GM21825 (cell line): ENCODE data around the gene AQP5.

Experiments
- ATAC-seq: cut with Tn5 transposase; IDR thresholded peaks from one replicate; pipeline ENCODE4 v1.9.1; 2021; ENCODE audit warnings: mild to moderate bottlenecking, moderate library complexity; ENCODE audit not compliant: unreplicated experiment

The AQP5 gene

GRCh38 chr12:49949866-49950265 is 11.8 kb upstream of the AQP5 start:
- ATAC-seq: no peak

- ATAC-seq: no peak
These were observed 11.1 kb upstream of the AQP5 start, which contains the start of gene AQP2 for GRCh38 chr12:49950273-49951251. Gene AQP2, plus strand, starts transcription at chr12:49950737. Its CDS starts 94 bp downstream, at chr12:49950831.

- ATAC-seq: no peak
These were observed 10.0 kb upstream of the AQP5 start for GRCh38 chr12:49951411-49952240.

- no peak for ATAC-seq
These were observed 9.1 kb upstream of the AQP5 start for GRCh38 chr12:49952391-49953055.

DNA sequence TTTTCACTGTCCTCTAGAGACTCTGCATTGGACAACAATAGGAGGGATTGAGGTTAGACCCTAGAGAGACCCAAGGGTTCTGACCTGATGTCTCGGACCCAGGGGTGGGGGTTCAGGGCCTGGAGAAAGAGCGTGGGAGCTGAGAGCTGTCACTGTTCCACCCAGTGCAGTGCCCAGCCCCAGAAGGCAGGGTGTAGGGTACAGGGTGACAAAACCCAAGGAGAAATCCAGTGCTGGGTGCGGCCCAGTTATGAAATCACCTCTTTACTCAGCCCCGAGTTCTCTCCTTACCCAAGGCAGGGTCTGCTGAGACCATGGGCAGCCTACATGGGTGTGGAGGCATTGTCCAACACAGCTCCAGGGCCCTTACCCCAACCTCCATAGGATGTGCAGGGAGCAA is 8.5 kb upstream of the AQP5 start:
- no peak for ATAC-seq

DNA sequence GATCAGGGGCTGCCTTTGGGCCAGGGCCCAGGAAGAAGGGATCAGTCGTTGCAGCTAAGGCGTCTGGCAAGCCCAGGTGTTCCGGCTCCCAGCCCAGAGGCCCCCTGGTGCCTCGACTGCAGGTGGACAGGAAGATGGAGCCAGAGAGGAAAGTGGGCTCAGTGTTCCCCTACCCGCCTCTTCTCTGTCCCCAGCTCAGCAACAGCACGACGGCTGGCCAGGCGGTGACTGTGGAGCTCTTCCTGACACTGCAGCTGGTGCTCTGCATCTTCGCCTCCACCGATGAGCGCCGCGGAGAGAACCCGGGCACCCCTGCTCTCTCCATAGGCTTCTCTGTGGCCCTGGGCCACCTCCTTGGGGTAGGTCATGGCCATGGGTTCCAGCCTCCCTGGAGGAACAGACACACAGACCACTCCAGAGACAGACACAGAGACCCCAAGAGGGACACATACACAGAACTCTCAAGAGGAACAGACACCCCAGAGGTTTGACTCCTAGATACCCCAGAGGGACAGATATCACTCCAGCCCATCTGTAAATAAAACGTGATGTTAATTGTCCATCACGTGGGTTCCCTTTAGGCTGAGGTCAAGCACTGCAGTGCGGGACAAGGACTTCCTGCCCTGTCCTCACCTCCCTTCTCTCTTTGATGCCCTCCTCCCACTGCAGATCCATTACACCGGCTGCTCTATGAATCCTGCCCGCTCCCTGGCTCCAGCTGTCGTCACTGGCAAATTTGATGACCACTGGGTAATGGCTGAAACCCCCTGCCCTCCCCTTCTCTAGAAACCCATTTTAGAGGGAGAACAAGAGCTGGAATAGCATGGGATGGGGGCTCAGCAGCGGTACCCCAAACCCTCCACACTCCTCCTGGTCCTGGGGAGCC is 7.5 kb upstream of the AQP5 start:
- ATAC-seq: no peak

DNA sequence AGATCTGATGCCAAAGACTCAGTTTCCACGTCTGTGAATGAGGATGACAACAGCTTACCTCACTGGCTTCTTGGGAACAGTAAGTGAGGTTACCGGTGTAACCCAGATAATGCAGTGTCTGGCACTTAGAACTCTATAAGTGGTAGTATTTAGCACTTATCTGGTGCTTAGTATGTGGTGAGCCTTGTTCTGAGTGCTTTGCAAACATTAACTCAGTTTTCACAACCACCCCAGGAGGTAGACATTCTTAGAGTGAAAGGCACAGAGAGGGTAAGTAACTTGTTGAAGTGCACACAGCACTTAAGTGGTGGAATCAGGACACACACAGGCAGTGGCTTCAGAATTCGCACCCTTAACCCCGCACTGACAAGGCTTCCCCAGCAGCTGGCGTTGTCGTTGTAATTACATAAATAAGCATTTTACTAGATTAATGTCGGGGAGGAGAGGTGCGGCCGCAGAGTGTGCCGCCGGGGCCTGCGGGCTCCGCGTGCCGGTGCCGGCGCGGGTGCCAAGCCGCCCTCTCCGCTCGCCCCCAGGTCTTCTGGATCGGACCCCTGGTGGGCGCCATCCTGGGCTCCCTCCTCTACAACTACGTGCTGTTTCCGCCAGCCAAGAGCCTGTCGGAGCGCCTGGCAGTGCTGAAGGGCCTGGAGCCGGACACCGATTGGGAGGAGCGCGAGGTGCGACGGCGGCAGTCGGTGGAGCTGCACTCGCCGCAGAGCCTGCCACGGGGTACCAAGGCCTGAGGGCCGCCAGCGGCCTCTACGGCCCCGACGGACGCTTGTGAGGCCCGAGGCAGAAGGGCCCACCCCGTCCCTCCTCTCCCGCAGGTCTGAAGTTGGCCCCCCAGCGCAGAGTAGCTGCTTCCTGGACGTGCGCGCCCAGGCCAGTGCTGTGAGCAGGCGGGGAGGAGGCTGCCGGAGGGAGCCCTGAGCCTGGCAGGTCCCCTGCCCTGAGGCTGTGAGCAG is 6.5 kb upstream of the AQP5 start:
- ATAC-seq: no peak

DNA sequence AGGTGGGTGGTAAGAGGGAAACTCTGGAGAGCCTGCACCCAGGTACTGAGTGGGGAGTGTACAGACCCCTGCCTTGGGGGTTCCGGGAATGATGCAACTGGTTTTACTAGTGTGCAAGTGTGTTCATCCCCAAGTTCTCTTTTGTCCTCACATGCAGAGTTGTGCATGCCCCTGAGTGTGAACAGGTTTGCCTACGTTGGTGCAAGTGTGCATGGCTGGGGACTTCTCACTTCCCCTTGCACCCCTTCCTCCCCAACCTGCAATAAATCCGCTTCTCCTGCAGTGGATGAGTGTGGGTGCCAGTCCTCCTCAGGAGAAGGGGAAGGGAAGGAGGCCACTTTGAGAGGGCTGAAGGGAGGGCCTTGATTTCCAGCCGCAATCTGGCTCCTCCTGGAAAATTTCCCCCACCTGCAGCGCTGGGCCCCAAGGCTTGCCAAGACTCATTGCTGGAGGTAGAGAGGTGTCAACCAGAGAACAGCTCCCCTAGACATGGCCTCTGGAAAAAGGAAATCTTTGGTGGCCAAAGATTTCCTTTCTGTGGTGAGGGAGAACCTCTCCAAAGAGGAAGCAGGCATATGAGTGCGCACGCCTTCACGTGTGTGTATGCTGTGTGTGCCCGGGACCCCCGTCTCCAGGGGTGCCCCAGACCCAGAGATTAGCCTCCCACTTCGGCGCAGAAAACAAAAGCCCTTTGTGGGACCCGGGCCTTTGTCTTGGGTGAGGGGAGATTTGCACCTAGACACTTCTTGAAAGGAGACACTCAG is 5.6 kb upstream of the AQP5 start:
- ATAC-seq: no peak

DNA sequence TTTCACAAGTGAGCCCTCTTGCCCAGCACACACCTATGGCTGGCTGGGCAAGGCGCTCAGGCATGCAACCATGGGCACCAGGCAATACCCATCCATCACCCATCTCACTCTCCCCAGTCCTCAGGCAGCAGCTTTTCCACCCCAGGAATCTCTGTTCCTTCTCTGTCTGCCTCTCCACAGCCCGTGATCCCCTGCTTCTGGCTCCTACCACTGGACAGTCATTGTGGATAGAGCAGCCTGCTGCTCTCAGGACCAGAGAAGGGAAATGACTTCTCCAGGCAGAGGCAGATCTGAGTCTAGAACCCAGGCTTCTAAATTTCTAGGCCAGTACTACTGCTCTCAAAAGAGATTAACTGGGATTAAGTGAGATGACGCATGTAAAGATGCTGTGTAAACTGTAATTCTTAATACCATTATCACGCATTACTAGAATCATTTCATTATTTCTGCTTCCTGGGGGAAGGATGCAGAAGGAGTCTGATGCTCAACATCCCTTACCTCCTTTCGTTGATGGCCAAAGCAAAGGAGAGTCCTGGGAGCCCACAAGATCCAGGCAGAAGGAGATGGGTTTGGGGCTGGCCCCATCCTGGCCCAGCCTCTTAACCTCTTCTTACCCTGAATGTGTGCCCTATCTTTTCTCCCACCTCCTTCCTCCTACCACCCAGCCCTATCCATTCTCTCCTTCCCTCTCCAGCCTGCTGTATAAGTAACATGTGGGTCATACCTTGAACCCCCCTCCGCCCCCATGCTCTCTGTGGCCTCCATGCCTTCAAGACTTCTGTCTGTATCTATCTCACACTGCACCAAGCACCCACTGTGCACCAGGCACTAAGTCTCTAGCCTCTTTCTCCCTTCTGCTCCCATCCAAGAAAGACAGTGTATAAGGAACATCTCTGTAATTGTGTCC is 4.8 kb upstream of the AQP5 start:
- ATAC-seq: no peak

DNA sequence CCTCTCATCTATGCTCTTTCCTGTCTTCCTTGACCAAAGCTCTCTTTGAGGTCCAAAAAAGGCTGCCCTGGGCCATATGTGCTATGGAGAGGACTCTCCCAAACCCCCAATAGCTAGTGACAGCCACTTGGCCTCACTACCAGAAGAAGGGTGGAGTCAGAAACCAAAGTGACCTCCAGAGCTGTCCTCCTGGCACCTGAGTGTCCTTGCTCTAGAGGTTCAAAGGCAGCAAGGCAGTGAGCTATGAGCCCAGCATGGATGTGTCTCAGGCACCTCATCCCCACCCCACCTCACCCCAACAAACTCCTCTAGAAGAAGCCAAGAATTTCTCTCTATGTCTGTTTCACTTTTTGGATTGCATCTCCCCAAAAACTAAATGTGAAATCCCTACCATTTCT is 4.1 kb upstream of the AQP5 start:
- ATAC-seq: no peak

DNA sequence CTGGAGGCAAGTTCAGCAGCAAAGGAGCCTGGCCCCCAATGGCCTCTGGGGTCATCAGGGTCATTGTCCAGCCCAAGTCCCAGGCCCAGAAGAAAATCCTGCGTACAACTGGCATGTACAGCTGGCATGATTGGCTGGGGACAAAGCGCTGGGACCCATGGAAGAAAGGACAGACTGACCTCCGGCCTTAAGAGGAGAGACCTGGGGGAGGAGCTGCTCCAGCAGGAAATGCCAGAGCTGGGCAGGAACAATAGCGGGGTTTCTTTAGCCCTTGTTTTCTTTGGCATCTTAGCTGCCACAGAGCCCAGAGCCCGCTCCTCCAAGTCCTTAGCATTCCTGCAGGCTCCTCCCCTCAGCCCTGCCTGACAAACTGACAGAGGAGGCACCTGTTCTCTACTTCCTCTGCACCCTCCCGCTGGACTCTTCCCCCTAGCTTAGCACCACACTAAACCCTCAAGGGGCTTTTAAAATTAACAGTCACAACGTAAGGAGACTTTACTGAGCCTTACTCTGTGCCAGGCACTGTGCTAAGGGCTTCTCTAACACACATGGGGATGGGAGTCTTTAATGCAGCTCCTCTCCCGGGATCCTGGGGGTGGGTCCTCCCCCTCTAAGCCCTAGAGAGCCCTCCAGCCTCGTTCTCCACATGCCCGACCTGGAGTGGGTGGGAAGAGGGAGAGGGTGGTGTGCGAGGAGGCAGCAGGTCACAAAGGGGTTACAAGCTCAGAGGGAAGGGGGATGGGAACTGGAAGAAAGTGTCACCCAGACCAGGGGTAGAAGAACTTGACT is 1.8 kb upstream of the AQP5 start:
- no peak for ATAC-seq

GRCh38 chr12:49960474-49961110 is 1.1 kb upstream of the AQP5 start:
- no peak for ATAC-seq

DNA sequence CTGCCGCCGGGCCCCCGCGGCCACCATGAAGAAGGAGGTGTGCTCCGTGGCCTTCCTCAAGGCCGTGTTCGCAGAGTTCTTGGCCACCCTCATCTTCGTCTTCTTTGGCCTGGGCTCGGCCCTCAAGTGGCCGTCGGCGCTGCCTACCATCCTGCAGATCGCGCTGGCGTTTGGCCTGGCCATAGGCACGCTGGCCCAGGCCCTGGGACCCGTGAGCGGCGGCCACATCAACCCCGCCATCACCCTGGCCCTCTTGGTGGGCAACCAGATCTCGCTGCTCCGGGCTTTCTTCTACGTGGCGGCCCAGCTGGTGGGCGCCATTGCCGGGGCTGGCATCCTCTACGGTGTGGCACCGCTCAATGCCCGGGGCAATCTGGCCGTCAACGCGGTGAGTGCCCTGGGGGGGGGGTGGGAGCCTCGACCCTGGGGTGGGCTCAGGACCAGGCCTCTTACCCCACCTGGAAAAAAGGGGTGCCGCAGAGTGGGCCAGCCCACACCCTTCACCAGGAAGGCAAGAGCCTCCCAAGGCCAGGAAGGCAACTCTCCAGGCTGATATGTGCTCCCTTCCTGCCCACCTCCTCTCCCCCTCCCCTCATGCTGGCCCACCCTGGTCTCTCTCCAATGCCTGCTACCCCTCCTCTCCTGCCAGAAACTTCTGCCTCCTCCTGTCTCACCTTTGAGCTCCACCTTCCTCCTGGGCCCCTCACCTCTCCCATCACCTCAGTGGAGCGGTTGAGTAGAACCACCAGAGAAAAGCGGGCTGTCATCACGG is 507 bp downstream of the AQP5 start:
- no peak for ATAC-seq

DNA sequence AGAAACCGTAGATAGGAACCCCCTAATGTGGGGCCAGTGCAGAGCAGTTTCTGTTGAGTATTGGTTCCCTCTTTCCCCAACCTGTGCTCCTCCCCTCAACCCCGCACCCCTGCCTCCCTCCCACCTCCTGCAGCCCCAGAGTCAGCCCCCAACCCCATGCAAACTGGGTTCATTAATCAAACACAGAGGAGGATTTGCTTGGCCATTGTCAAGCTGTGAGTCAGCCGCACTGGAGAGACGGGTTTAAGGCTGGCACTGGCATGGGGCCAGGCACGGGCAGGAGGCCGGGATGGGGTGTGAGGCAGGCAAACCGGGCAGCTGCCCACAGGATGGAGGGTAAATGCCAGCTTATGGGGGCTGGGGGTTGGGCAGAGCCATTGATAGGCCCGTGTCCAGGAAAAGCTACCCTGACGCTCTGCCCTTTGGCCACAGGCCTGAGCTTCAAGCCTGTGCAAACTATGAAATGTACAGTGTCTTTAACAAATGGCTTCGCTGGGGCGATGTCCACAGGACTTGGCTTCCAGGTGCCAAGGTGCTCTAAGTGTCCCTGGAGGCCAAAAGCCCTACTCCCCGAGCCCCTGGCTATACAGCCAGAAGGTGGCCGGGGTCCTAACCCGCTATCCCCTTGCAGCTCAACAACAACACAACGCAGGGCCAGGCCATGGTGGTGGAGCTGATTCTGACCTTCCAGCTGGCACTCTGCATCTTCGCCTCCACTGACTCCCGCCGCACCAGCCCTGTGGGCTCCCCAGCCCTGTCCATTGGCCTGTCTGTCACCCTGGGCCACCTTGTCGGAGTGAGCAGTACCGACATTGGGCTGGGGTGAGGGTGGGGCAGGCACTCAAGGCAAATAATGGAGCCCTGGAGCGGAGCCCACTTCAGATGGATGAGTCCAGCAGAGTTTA is 1.4 kb downstream of the AQP5 start:
- ATAC-seq: no peak
